Fibroblast of lung (primary cell): Measurements from ENCODE around the gene NCK2. TPM values are rescaled to one million over a fixed set of nuclear protein-coding genes. Genes with fewer than 3 reads are reported as not detected.

Experiments used
- DNase-seq, 2 donors: peaks; one replicate each; pipeline versions ENCODE4 v3.0.0 to v3.0.0-alpha.2; 2010; ENCODE audit warnings: low read depth in 2 of 2
- H2AFZ ChIP-seq: 2 replicates; pipeline ENCODE4 v1.5.1; 2012; ENCODE audit warnings: low read length, control low read depth, inconsistent platforms
- H3K27ac ChIP-seq: 2 replicates; pipeline ENCODE4 v1.5.1; 2011; ENCODE audit warnings: low read length, control low read depth; ENCODE audit not compliant: insufficient read depth
- H3K27me3 ChIP-seq: 2 replicates; pipeline ENCODE4 v1.5.1; 2011; ENCODE audit warnings: mild to moderate bottlenecking, low read length; ENCODE audit not compliant: control insufficient read depth, insufficient read depth
- H3K36me3 ChIP-seq: 2 replicates; pipeline ENCODE4 v1.5.1; 2011; ENCODE audit warnings: low read length; ENCODE audit not compliant: control insufficient read depth, insufficient read depth
- H3K4me1 ChIP-seq: 2 replicates; pipeline ENCODE4 v1.5.1; 2011; ENCODE audit warnings: low read length; ENCODE audit not compliant: control insufficient read depth, insufficient read depth; ENCODE audit errors: extremely low read depth
- H3K4me2 ChIP-seq: 2 replicates; pipeline ENCODE4 v1.5.1; 2011; ENCODE audit warnings: low read length, control low read depth; ENCODE audit not compliant: insufficient read depth; ENCODE audit errors: extremely low read depth
- H3K4me3 ChIP-seq, 4 experiments: fragments of 200-600 bp in 1 of 4; sonication (generic) in 1 of 4; replicated peaks in 1 of 4; 2 replicates each; pipeline ENCODE4 v1.5.1; 2011 to 2016; ENCODE audit warnings: low read length in 4 of 4, low read depth in 3 of 4, mild to moderate bottlenecking in 3 of 4, control low read depth in 2 of 4, inconsistent platforms in 1 of 4, mixed read lengths in 1 of 4; ENCODE audit not compliant: insufficient read depth in 1 of 4; ENCODE audit errors: control extremely low read depth in 1 of 4
- H3K79me2 ChIP-seq: 2 replicates; pipeline ENCODE4 v1.5.1; 2012; ENCODE audit warnings: mild to moderate bottlenecking, low read length, inconsistent platforms; ENCODE audit not compliant: control insufficient read depth, insufficient read depth
- H3K9ac ChIP-seq: 2 replicates; pipeline ENCODE4 v1.5.1; 2011; ENCODE audit warnings: mild to moderate bottlenecking, low read length, control low read depth; ENCODE audit not compliant: insufficient read depth
- H3K9me3 ChIP-seq: 2 replicates; pipeline ENCODE4 v1.5.1; 2012; ENCODE audit warnings: low read depth, low read length; ENCODE audit not compliant: control insufficient read depth, insufficient read depth
- H4K20me1 ChIP-seq: 2 replicates; pipeline ENCODE4 v1.5.1; 2011; ENCODE audit warnings: low read length; ENCODE audit not compliant: control insufficient read depth, insufficient read depth; ENCODE audit errors: extremely low read depth
- CTCF ChIP-seq, 2 donors: IDR thresholded peaks in 1 of 2; conservative IDR thresholded peaks in 1 of 2; 1 replicate in 1 of 2; 2 replicates in 1 of 2; pipeline ENCODE4 v1.5.1; 2011 to 2012; ENCODE audit warnings: low read length in 2 of 2, control low read depth in 1 of 2, inconsistent platforms in 1 of 2, low read depth in 1 of 2, mild to moderate bottlenecking in 1 of 2
- EZH2 ChIP-seq: IDR thresholded peaks from 2 replicates; pipeline ENCODE4 v1.5.1; 2012; ENCODE audit warnings: low read length, control low read depth, mild to moderate bottlenecking; ENCODE audit errors: missing control alignments
- polyA plus RNA-seq, 2 donors: library from polyadenylated mRNA; depleted of rRNA in 1 of 2; stranded (reverse) in 1 of 2; unstranded in 1 of 2; fragments of >200 nt; gene quantifications; 2 replicates each; pipeline ENCODE4 v1.2.1, GENCODE V29; 2011 to 2012; ENCODE audit warnings: missing spikeins in 1 of 2
- total RNA-seq: library from RNA; depleted of rRNA; stranded (reverse); fragments of >200 nt; gene quantifications from 2 replicates; pipeline ENCODE4 v1.2.1, GENCODE V29; 2014

NCK2 gene
- total and polyA plus RNA-seq, 2 donors (not counting 1 experiment from before 2014, with no cell fraction given) = 25.4 to 51.3 TPM

GRCh38 chr2:105827351-105828096, 82.8 kb downstream of the NCK2 start:
- Histone ChIP-seq H2AFZ (no peak overlapping the region), H4K20me1 (no peaks in the 10 kb centered on the region), H3K4me1 (peaks cover 2% of the 10 kb centered on the region), H3K4me3 (no peak overlapping the region), H3K36me3 (no peaks in the 10 kb centered on the region), H3K9me3 (no peaks in the 10 kb centered on the region), H3K27me3 (no peaks in the 10 kb centered on the region), H3K27ac (no peak overlapping the region), H3K9ac (no peak overlapping the region), H3K4me2 (no peak overlapping the region), H3K79me2 (no peaks in the 10 kb centered on the region)
- TF ChIP-seq EZH2 (no peak), CTCF (conservative IDR thresholded peaks at IDR 0.05 in 1 of 2, IDR thresholded peaks at IDR 0.05 in 1 of 2; ENCODE audit: low read depth in 1 of 2, low read length in 2 of 2) (no peak)
- no peak for DNase-seq

GRCh38 chr2:105828558-105828957, 83.8 kb downstream of the NCK2 start:
- Histone ChIP-seq H3K4me1 (peaks cover 2% of the 10 kb centered on the region), H3K36me3 (no peaks in the 10 kb centered on the region), H3K79me2 (no peaks in the 10 kb centered on the region), H2AFZ (no peak overlapping the region), H3K9ac (no peak overlapping the region), H3K4me3 (no peak overlapping the region), H4K20me1 (no peaks in the 10 kb centered on the region), H3K27ac (no peak overlapping the region), H3K4me2 (no peak overlapping the region), H3K9me3 (no peaks in the 10 kb centered on the region), H3K27me3 (no peaks in the 10 kb centered on the region)
- DNase-seq = no peak
- TF ChIP-seq CTCF (conservative IDR thresholded peaks at IDR 0.05 in 1 of 2, IDR thresholded peaks at IDR 0.05 in 1 of 2; ENCODE audit: low read depth in 1 of 2, low read length in 2 of 2) (no peak), EZH2 (no peak)

GRCh38 chr2:105834931-105835330, 90.2 kb downstream of the NCK2 start:
- Histone ChIP-seq H3K9me3 (no peaks in the 10 kb centered on the region), H3K27ac (no peak overlapping the region), H3K27me3 (no peaks in the 10 kb centered on the region), H3K79me2 (peaks cover 3% of the 10 kb centered on the region), H3K4me2 (no peak overlapping the region), H4K20me1 (no peaks in the 10 kb centered on the region), H3K4me1 (no peaks in the 10 kb centered on the region), H3K9ac (no peak overlapping the region), H3K4me3 (no peak overlapping the region), H2AFZ (no peak overlapping the region), H3K36me3 (no peaks in the 10 kb centered on the region)
- TF ChIP-seq EZH2 (no peak), CTCF (conservative IDR thresholded peaks at IDR 0.05 in 1 of 2, IDR thresholded peaks at IDR 0.05 in 1 of 2; ENCODE audit: low read depth in 1 of 2, low read length in 2 of 2) (no peak)
- DNase-seq = peak in 1 of 2 donors; percentile 18
